Heart left ventricle (tissue), 13 donors: Measurements from ENCODE around the gene SRP54.

Source experiments
- CTCF ChIP-seq, 12 donors: fragments of 200-600 bp; sonication (generic) in 4 of 12; IDR thresholded peaks; one replicate each; pipeline versions ENCODE4 v1.5.0 to v1.8.0; 2018 to 2022; ENCODE audit warnings: antibody characterized with exemption in 12 of 12, mild to moderate bottlenecking in 5 of 12
- POLR2A ChIP-seq, 2 donors: fragments of 450-650 bp; IDR thresholded peaks; one replicate each; pipeline ENCODE4 v1.6.1; 2017; ENCODE audit warnings: antibody characterized with exemption in 2 of 2, mild to moderate bottlenecking in 2 of 2, moderate library complexity in 2 of 2
- donor health status: ischemic (EF 13 %, LVEDD 7.1; RV severe dilation, severe dysfunction).
- donor health status: DM: no; HTN: yes; CAD: no.
- donor health status: DM: no; HTN: no; CAD: no.
- donor health status: ischemic (EF 25% LVEDD 6.9; RV normal size, moderate dysfunction).
- donor health status: ischemic (EF 25% LVEDD 5.7; RV mildly dilated, moderate dysfunction).
- donor health status: ischemic (EF 35%, LVEDD 5.7; RV mildly dilated, moderate dysfunction).
- donor health status: nonischemic (EF 11% LVEDD 7.7; RV severe dilation, severe dysfunction).
- donor health status: DM: yes; HTN: yes; CAD: no.
- donor health status: PGD.
- donor health status: ischemic (EF 29% LVEDD 5.4; RV normal size, mild dysfunction).
- donor health status: nonischemic (EF 23%, LVEDD 6.1; RV moderate dilation, normal function).

GRCh38 chr14:35046048-35046750, 63.4 kb downstream of the SRP54 start, which contains the start of gene FAM177A1:
- TF ChIP-seq CTCF (IDR thresholded peaks at IDR 0.05), result no peak
- TF ChIP-seq POLR2A (IDR thresholded peaks at IDR 0.05), result peak; percentile 74 to 96
